Iris pigment epithelial cell (primary cell): ENCODE results near the gene GRIN1.

Experiments
- DNase-seq: peaks from one replicate; pipeline ENCODE4 v3.0.0-alpha.2; 2011; ENCODE audit warnings: low read depth

Gene GRIN1

DNA sequence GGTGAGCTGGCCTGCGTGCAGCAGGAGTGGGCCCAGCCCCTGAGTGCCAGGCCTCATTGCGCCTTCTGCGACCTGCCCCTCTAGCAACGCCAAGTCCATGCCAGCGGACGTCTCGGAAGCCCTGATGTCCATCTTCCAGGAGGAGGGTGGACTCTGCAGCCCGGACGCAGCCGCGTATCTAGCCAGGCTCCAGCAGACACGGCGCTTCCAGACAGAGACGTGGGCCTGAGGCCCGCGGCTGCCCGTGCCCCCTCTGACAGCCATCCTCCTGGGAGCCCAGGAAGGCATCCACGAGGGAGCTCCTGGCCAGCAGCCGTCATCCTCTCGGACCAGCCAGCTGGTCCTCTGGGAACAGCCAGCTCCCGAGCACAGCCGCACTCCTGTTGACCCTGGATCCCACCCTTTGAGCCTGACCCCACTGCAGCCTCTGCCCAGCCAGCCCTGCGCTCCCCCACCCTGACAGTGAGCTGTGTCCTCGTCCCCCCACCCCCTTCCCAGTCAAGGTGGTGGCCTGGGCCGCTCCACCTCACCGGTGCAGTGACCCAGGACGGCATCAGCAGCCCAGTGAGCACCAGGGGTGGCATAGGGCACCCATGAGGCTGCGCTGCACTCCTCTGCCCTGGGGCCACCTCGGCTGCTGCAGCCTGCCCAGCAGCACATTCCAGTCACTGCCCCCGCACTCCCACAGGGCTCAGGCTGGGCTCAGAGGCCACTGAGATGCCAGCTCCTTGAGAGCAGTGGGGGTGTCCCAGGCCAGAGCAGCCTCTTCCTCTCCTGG lies 77.4 kb downstream of the GRIN1 start:
- no peak for DNase-seq

DNA sequence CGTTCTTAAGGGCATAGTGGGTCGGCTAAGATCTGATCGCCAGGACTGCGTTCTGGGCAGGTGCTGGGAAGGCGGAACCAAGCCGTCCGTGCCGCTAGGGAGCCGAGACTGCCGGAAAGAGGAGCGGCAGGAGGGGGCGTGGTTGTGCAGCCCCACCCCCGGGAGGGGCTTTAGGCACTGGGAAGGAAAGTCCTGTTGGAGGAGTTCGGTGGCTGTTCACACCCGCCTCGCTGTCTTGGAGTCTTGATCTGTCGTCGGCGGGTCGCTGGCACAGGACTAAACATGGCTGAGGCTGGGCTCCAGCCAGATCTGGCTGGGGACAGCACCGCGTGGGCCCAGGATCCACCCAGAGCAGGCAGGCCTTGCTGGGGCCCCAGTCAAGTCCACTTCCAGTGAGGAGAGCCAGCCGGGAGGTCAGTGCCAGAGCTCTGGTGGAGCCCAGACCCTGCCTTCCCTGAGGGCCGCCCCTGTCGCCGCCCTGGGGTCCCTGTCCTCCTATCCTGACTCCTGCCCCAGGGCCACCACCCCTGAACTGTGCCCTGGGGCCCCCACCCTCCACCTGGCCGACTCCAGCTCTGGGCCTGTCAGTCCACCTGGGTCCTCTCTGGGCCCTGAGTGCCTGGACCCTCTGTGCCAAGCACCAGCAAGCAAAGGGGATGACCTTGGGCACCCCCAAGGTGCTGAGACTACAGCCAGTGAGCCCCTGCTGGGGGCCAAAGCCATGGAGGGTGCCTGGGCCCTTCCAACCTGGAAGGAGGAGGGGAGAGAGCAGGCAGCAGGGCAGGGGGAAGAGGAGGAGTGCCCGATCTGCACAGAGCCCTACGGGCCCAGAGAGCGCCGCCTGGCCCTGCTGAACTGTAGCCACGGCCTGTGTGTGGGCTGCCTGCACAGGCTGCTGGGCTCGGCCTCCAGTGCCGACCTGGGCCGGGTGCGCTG lies 78.6 kb downstream of the GRIN1 start:
- DNase-seq = no peak

DNA sequence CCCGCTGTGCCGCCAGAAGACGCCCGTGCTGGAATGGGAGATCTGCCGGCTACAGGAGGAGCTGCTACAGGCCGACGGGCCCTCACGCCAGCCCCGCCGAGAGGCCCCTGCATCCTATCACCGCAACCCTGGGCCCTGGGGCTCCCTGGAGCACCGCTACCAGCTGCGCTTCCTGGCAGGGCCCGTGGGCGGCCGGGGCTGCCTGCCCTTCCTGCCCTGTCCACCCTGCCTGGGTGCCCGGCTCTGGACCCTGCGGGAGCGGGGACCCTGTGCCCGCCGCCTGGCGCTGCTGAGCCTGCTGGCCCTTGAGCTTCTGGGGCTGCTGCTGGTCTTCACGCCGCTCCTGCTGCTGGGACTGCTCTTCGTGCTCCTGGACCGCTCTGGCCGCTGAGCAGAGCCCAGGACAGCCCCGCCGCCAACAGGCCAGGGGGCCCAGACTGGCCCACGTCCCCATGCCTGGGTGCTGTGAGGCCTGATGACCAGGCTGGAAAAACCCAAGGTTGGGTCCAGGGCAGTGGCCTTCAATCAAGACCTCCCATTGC lies 79.3 kb downstream of the GRIN1 start:
- DNase-seq = no peak
